H9 (cell line): ENCODE results near the gene ASPM. TPM values are rescaled to one million over a fixed set of nuclear protein-coding genes. Genes with fewer than 3 reads are reported as not detected.

Source experiments
- DNase-seq: peaks from one replicate; pipeline ENCODE4 v3.0.0-alpha.2; 2017
- H2AFZ ChIP-seq: one replicate; pipeline ENCODE4 v1.6.1; 2013; ENCODE audit warnings: mild to moderate bottlenecking, low read length, control low read depth, moderate library complexity
- H2AK5ac ChIP-seq: 2 replicates; pipeline ENCODE4 v1.6.1; 2013; ENCODE audit warnings: low read length, control low read depth, mixed read lengths; ENCODE audit not compliant: insufficient read length
- H2BK120ac ChIP-seq: one replicate; pipeline ENCODE4 v1.6.1; 2013; ENCODE audit warnings: low read depth, mild to moderate bottlenecking, low read length, control low read depth, inconsistent platforms; ENCODE audit not compliant: poor library complexity, severe bottlenecking
- H2BK12ac ChIP-seq: 2 replicates; pipeline ENCODE4 v1.6.1; 2013; ENCODE audit warnings: low read length, control low read depth, mixed read lengths, low read depth; ENCODE audit not compliant: insufficient read length
- H2BK15ac ChIP-seq: 2 replicates; pipeline ENCODE4 v1.6.1; 2013; ENCODE audit warnings: low read depth, low read length, control low read depth
- H2BK20ac ChIP-seq: one replicate; pipeline ENCODE4 v1.6.1; 2013; ENCODE audit warnings: low read depth, mild to moderate bottlenecking, low read length, control low read depth, inconsistent platforms; ENCODE audit not compliant: poor library complexity, severe bottlenecking
- H2BK5ac ChIP-seq: 2 replicates; pipeline ENCODE4 v1.6.1; 2013; ENCODE audit warnings: low read length, control low read depth, mixed read lengths; ENCODE audit not compliant: insufficient read length
- H3K14ac ChIP-seq: 2 replicates; pipeline ENCODE4 v1.6.1; 2013; ENCODE audit warnings: low read length, control low read depth; ENCODE audit not compliant: insufficient read depth
- H3K18ac ChIP-seq: 2 replicates; pipeline ENCODE4 v1.6.1; 2013; ENCODE audit warnings: low read depth, mild to moderate bottlenecking, mixed read lengths, low read length, control low read depth; ENCODE audit not compliant: insufficient read length
- H3K23ac ChIP-seq: 2 replicates; pipeline ENCODE4 v1.6.1; 2013; ENCODE audit warnings: low read length, control low read depth, mixed read lengths, low read depth; ENCODE audit not compliant: insufficient read length
- H3K23me2 ChIP-seq: 2 replicates; pipeline ENCODE4 v1.6.1; 2013; ENCODE audit warnings: low read depth, mild to moderate bottlenecking, mixed read lengths, low read length, control low read depth; ENCODE audit not compliant: insufficient read length, poor library complexity, severe bottlenecking
- H3K27ac ChIP-seq: 2 replicates; pipeline ENCODE4 v1.5.1; 2013; ENCODE audit warnings: low read length, control low read depth, mixed read lengths, low read depth; ENCODE audit not compliant: insufficient read length
- H3K27me3 ChIP-seq: 2 replicates; pipeline ENCODE4 v1.6.1; 2013; ENCODE audit warnings: low read length, control low read depth, inconsistent platforms; ENCODE audit not compliant: insufficient read depth
- H3K4ac ChIP-seq: 2 replicates; pipeline ENCODE4 v1.6.1; 2013; ENCODE audit warnings: low read depth, mild to moderate bottlenecking, control low read depth, inconsistent platforms, low read length, moderate library complexity
- H3K4me1 ChIP-seq: 2 replicates; pipeline ENCODE4 v1.6.1; 2013; ENCODE audit warnings: low read length, control low read depth, inconsistent platforms; ENCODE audit not compliant: insufficient read depth
- H3K4me2 ChIP-seq: 2 replicates; pipeline ENCODE4 v1.6.1; 2013; ENCODE audit warnings: low read length, control low read depth, mixed read lengths; ENCODE audit not compliant: insufficient read length, insufficient read depth
- H3K56ac ChIP-seq: 2 replicates; pipeline ENCODE4 v1.6.1; 2013; ENCODE audit warnings: low read depth, mild to moderate bottlenecking, mixed read lengths, low read length, control low read depth; ENCODE audit not compliant: insufficient read length
- H3K79me1 ChIP-seq: 2 replicates; pipeline ENCODE4 v1.6.1; 2013; ENCODE audit warnings: low read depth, mild to moderate bottlenecking, moderate library complexity, low read length, control low read depth, inconsistent platforms; ENCODE audit not compliant: insufficient read depth, poor library complexity, severe bottlenecking
- H3K79me2 ChIP-seq: 2 replicates; pipeline ENCODE4 v1.6.1; 2013; ENCODE audit warnings: low read length, control low read depth, inconsistent platforms; ENCODE audit not compliant: insufficient read depth
- H3K9ac ChIP-seq: 2 replicates; pipeline ENCODE4 v1.6.1; 2013; ENCODE audit warnings: low read length, control low read depth, mixed read lengths; ENCODE audit not compliant: insufficient read length; ENCODE audit errors: extremely low read depth
- H3K9me3 ChIP-seq: one replicate; pipeline ENCODE4 v1.6.1; 2013; ENCODE audit warnings: low read depth, low read length, inconsistent platforms; ENCODE audit not compliant: control insufficient read depth
- H3T11ph ChIP-seq: one replicate; pipeline ENCODE4 v1.6.1; 2013; ENCODE audit warnings: mild to moderate bottlenecking, low read length, control low read depth, inconsistent platforms
- H4K20me1 ChIP-seq: one replicate; pipeline ENCODE4 v1.6.1; 2013; ENCODE audit not compliant: control insufficient read depth, insufficient read length, insufficient read depth
- H4K5ac ChIP-seq: 2 replicates; pipeline ENCODE4 v1.6.1; 2013; ENCODE audit warnings: low read depth, mild to moderate bottlenecking, mixed read lengths, low read length, control low read depth; ENCODE audit not compliant: insufficient read length
- H4K8ac ChIP-seq: replicated peaks from 2 replicates; pipeline ENCODE4 v1.6.1; 2013; ENCODE audit warnings: low read length, control low read depth, mixed read lengths, low read depth; ENCODE audit not compliant: insufficient read length
- H4K91ac ChIP-seq: 2 replicates; pipeline ENCODE4 v1.6.1; 2013; ENCODE audit warnings: low read depth, mild to moderate bottlenecking, moderate library complexity, mixed read lengths, low read length, control low read depth; ENCODE audit not compliant: insufficient read length
- H3K27ac Mint-ChIP-seq, 3 experiments: 2 replicates in 2 of 3; 3 replicates in 1 of 3; pipeline ENCODE4 v1.8.0; 2020 to 2021; ENCODE audit warnings: mixed read lengths in 3 of 3, mild to moderate bottlenecking in 1 of 3, moderate library complexity in 1 of 3
- H3K27me3 Mint-ChIP-seq: 2 replicates; pipeline ENCODE4 v1.8.0; 2021; ENCODE audit warnings: low read depth, mild to moderate bottlenecking, moderate library complexity, mixed read lengths
- H3K36me3 Mint-ChIP-seq, 3 experiments: 2 replicates in 2 of 3; 3 replicates in 1 of 3; pipeline ENCODE4 v1.8.0; 2020 to 2021; ENCODE audit warnings: low read depth in 3 of 3, mixed read lengths in 3 of 3; ENCODE audit not compliant: insufficient read depth in 1 of 3
- H3K4me1 Mint-ChIP-seq, 2 experiments: 2 replicates each; pipeline ENCODE4 v1.8.0; 2020; ENCODE audit warnings: mixed read lengths in 2 of 2
- H3K4me3 Mint-ChIP-seq, 2 experiments: 2 replicates in 1 of 2; 3 replicates in 1 of 2; pipeline ENCODE4 v1.8.0; 2020 to 2021; ENCODE audit warnings: mild to moderate bottlenecking in 2 of 2, mixed read lengths in 2 of 2, moderate library complexity in 1 of 2
- H3K9me3 Mint-ChIP-seq, 2 experiments: 2 replicates in 1 of 2; 3 replicates in 1 of 2; pipeline ENCODE4 v1.8.0; 2020; ENCODE audit warnings: mild to moderate bottlenecking in 2 of 2, mixed read lengths in 2 of 2, moderate library complexity in 1 of 2
- whole genome bisulfite sequencing: extraction: QIAGEN DNeasy Blood & Tissue Kit; methylation state at CpG from one replicate; pipeline ENCODE4 v1.1.7; 2013; ENCODE audit warnings: missing lambda C conversion rate, low lambda C conversion rate, mixed read lengths; ENCODE audit not compliant: insufficient read length; ENCODE audit errors: extremely low coverage; 5-methylcytosine and 5-hydroxymethylcytosine counted together
- total RNA-seq: library from RNA; stranded (reverse); gene quantifications from 2 replicates; pipeline ENCODE4 v1.2.1, GENCODE V29; 2021
- TF ChIP-seq, protein P1 (sequence below): fragments of 200-600 bp; sonication (generic); conservative IDR thresholded peaks from 3 replicates; pipeline ENCODE4 v1.8.0; 2021; ENCODE audit warnings: antibody characterized with exemption, mild to moderate bottlenecking

The ASPM gene
- total RNA-seq, 1 experiment from 2014 or later, result 34.9 TPM

DNA sequence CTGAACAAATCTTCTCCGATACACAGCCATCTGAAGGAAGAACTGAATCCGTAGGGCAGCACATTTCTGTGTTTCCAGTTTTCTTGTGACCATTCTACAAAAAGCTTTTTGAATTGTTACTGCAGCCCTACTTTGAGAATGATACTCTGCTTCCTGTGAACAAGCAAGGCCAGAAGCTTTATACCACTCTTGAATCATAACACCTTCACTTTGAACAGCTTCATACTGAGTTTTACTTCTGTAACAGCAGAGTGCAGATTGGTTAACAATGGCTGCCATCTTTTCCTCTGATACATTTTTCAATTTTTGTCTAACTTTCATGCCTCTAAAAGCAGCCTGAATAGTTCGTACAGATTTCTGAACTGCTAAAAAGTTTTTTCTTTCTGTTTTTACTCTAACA, 45.8 kb downstream of the ASPM start:
- no peak overlapping the region for H3K9ac ChIP-seq
- no peaks in the 10 kb centered on the region for H3K23me2 ChIP-seq
- no peak overlapping the region for H2AFZ ChIP-seq
- peaks cover 3 to 15% of the 10 kb centered on the region in 2 experiments; a peak in 2 of 4 replicates for H3K4me1 Mint-ChIP-seq
- H2BK12ac ChIP-seq, result no peak overlapping the region
- H3K9me3 ChIP-seq, result peaks cover 22% of the 10 kb centered on the region
- H3K56ac ChIP-seq, result no peak overlapping the region
- no peak overlapping the region for H3K4ac ChIP-seq
- TF ChIP-seq, protein P1, sequence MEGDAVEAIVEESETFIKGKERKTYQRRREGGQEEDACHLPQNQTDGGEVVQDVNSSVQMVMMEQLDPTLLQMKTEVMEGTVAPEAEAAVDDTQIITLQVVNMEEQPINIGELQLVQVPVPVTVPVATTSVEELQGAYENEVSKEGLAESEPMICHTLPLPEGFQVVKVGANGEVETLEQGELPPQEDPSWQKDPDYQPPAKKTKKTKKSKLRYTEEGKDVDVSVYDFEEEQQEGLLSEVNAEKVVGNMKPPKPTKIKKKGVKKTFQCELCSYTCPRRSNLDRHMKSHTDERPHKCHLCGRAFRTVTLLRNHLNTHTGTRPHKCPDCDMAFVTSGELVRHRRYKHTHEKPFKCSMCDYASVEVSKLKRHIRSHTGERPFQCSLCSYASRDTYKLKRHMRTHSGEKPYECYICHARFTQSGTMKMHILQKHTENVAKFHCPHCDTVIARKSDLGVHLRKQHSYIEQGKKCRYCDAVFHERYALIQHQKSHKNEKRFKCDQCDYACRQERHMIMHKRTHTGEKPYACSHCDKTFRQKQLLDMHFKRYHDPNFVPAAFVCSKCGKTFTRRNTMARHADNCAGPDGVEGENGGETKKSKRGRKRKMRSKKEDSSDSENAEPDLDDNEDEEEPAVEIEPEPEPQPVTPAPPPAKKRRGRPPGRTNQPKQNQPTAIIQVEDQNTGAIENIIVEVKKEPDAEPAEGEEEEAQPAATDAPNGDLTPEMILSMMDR, result no peak
- H2BK120ac ChIP-seq, result no peak overlapping the region
- H3K9me3 Mint-ChIP-seq, result peaks cover 38 to 41% of the 10 kb centered on the region in 2 experiments
- H3K36me3 Mint-ChIP-seq, result peaks cover 38 to 61% (median 54%) of the 10 kb centered on the region in 3 experiments
- no peaks in the 10 kb centered on the region for H3K79me2 ChIP-seq
- DNase-seq, result no peak
- no peaks in the 10 kb centered on the region for H3K27me3 ChIP-seq
- H3K79me1 ChIP-seq, result no peaks in the 10 kb centered on the region
- H3T11ph ChIP-seq, result no peak overlapping the region
- H3K23ac ChIP-seq, result no peak overlapping the region
- H3K4me3 Mint-ChIP-seq, result no peak overlapping the region
- no peak overlapping the region for H2BK5ac ChIP-seq
- H3K27me3 Mint-ChIP-seq, result no peaks in the 10 kb centered on the region
- H4K91ac ChIP-seq, result no peak overlapping the region
- no peak overlapping the region for H3K18ac ChIP-seq
- H2AK5ac ChIP-seq, result no peak overlapping the region
- no peak overlapping the region for H3K4me2 ChIP-seq
- no peak overlapping the region; a peak in 1 of 7 replicates for H3K27ac Mint-ChIP-seq
- H3K27ac ChIP-seq, result no peak overlapping the region
- no peak overlapping the region for H2BK20ac ChIP-seq
- no peak overlapping the region for H4K8ac ChIP-seq
- no CpG with 5 or more reads among the region's 3 CpGs for WGBS
- H3K14ac ChIP-seq, result no peak overlapping the region
- no peak overlapping the region for H4K5ac ChIP-seq
- H4K20me1 ChIP-seq, result no peaks in the 10 kb centered on the region
- no peak overlapping the region for H2BK15ac ChIP-seq
- H3K4me1 ChIP-seq, result no peaks in the 10 kb centered on the region
